Stimulated activated CD4-positive, alpha-beta T cell treated with anti-CD3 and anti-CD28 coated beads, Interleukin-12 subunit alpha, Interleukin-12 subunit beta, amount 100 ng/mL, for 24 hours (primary cell): Measurements from ENCODE around the gene PTPN3.

Experiments
- DNase-seq, 2 experiments: peaks; one replicate each; pipeline ENCODE4 v3.0.0-alpha.2; 2020; ENCODE audit warnings: low read depth in 2 of 2

PTPN3 gene

GRCh38 chr9:109424618-109425017 lies 73.5 kb downstream of the PTPN3 start:
- DNase-seq, result no peak

- no peak for DNase-seq
These were observed 74.2 kb downstream of the PTPN3 start for GRCh38 chr9:109423877-109424276.

GRCh38 chr9:109422641-109423040 lies 75.5 kb downstream of the PTPN3 start:
- no peak for DNase-seq

GRCh38 chr9:109421026-109421970 lies 76.8 kb downstream of the PTPN3 start:
- no peak for DNase-seq

- DNase-seq, result no peak
These were observed 78.6 kb downstream of the PTPN3 start for GRCh38 chr9:109419531-109419930.

GRCh38 chr9:109418827-109419226 lies 79.3 kb downstream of the PTPN3 start:
- DNase-seq, result no peak

GRCh38 chr9:109417585-109418544 lies 80.2 kb downstream of the PTPN3 start:
- DNase-seq, result no peak

- DNase-seq, result no peak
These were observed 81.1 kb downstream of the PTPN3 start for GRCh38 chr9:109417054-109417453.

GRCh38 chr9:109416135-109416706 lies 81.9 kb downstream of the PTPN3 start:
- no peak for DNase-seq

- no peak for DNase-seq
These were observed 83.9 kb downstream of the PTPN3 start for GRCh38 chr9:109414125-109414785.

GRCh38 chr9:109411798-109412352 lies 86.2 kb downstream of the PTPN3 start:
- no peak for DNase-seq

- no peak for DNase-seq
These were observed 86.9 kb downstream of the PTPN3 start for GRCh38 chr9:109411069-109411761.

- no peak for DNase-seq
These were observed 88.2 kb downstream of the PTPN3 start for GRCh38 chr9:109409773-109410397.

GRCh38 chr9:109408759-109409462 lies 89.2 kb downstream of the PTPN3 start:
- DNase-seq, result no peak

GRCh38 chr9:109403766-109404320 lies 94.3 kb downstream of the PTPN3 start:
- no peak for DNase-seq

- DNase-seq, result no peak
These were observed 95.0 kb downstream of the PTPN3 start for GRCh38 chr9:109403116-109403515.

GRCh38 chr9:109401990-109402318 lies 96.2 kb downstream of the PTPN3 start:
- no peak for DNase-seq

GRCh38 chr9:109401169-109401989 lies 96.7 kb downstream of the PTPN3 start:
- peak in 1 of 2 experiments; percentile 42 for DNase-seq
